ENCODE results near the gene RTP1.
"Not testable (repeated sequence)": the region's sequence is repeated elsewhere in the genome, so short reads cannot be mapped to it uniquely, and the experiment has no call there.

RTP1 gene

GRCh38 chr3:187237741-187238140 is 40.5 kb downstream of the RTP1 start:
- DNase-seq, result no peak
- POLR2A ChIA-PET, result no interaction called here
- Histone ChIP-seq H3K27ac (ENCODE audit: insufficient read depth in 1 of 2, low read depth in 1 of 2, low read length in 2 of 2, poor library complexity in 1 of 2, severe bottlenecking in 2 of 2) (no peak overlapping the region), H3K4me1 (ENCODE audit: control extremely low read depth in 1 of 4, control insufficient read depth in 4 of 4, insufficient read depth in 4 of 4, low read length in 3 of 4) (no peaks in the 10 kb centered on the region), H3K9me3 (ENCODE audit: control extremely low read depth in 1 of 5, control insufficient read depth in 4 of 5, insufficient read depth in 2 of 5, low read depth in 1 of 5, low read length in 4 of 5) (peaks cover 0 to 3% (median 0%) of the 10 kb centered on the region in 5 experiments), H3K36me3 (ENCODE audit: control insufficient read depth in 4 of 4, insufficient read depth in 4 of 4, low read length in 3 of 4) (no peaks in the 10 kb centered on the region), H3K4me3 (ENCODE audit: control insufficient read depth in 1 of 7, extremely low read depth in 1 of 7, insufficient read depth in 4 of 7, low read depth in 2 of 7, low read length in 6 of 7) (no peak overlapping the region), H3K27me3 (replicated peaks in 2 of 5; ENCODE audit: control insufficient read depth in 4 of 5, insufficient read depth in 5 of 5, low read length in 4 of 5) (no peaks in the 10 kb centered on the region)
- CTCF ChIA-PET, result no interaction called here

- 100% methylated on average over 1 of the region's 1 CpG for WGBS (ENCODE audit: insufficient coverage)
- no peak overlapping the region for H3K27ac ChIP-seq (ENCODE audit: insufficient read depth in 1 of 2, low read depth in 1 of 2, low read length in 2 of 2, poor library complexity in 1 of 2, severe bottlenecking in 2 of 2)
- CTCF ChIA-PET, result interaction anchor here (1.2 kb wide), 1 partner anchor 80 kb away, joined by 4 read pairs; no protein-coding TSS in a partner anchor
Measured at GRCh38 chr3:187238239-187238638, 41.0 kb downstream of the RTP1 start.

GRCh38 chr3:187238835-187239234 is 41.5 kb downstream of the RTP1 start:
- POLR2A ChIA-PET; H3K27me3 ChIP-seq (replicated peaks in 2 of 5; ENCODE audit: control insufficient read depth in 4 of 5, insufficient read depth in 5 of 5, low read length in 4 of 5); H3K4me3 ChIP-seq (ENCODE audit: control insufficient read depth in 1 of 7, extremely low read depth in 1 of 7, insufficient read depth in 4 of 7, low read depth in 2 of 7, low read length in 6 of 7); DNase-seq; H3K27ac ChIP-seq (ENCODE audit: insufficient read depth in 1 of 2, low read depth in 1 of 2, low read length in 2 of 2, poor library complexity in 1 of 2, severe bottlenecking in 2 of 2); H3K9me3 ChIP-seq (ENCODE audit: control extremely low read depth in 1 of 5, control insufficient read depth in 4 of 5, insufficient read depth in 2 of 5, low read depth in 1 of 5, low read length in 4 of 5); H3K36me3 ChIP-seq (ENCODE audit: control insufficient read depth in 4 of 4, insufficient read depth in 4 of 4, low read length in 3 of 4); H3K4me1 ChIP-seq (ENCODE audit: control extremely low read depth in 1 of 4, control insufficient read depth in 4 of 4, insufficient read depth in 4 of 4, low read length in 3 of 4): not testable (repeated sequence)
- 91% methylated on average over 1 of the region's 4 CpGs for WGBS (ENCODE audit: insufficient coverage)
- CTCF ChIA-PET, result interaction anchor here (1.2 kb wide), 1 partner anchor 79 kb away, joined by 4 read pairs; no protein-coding TSS in a partner anchor

More at GRCh38 chr3:187238239-187238638, 41.0 kb downstream of the RTP1 start:
- Histone ChIP-seq H3K9me3 (ENCODE audit: control extremely low read depth in 1 of 5, control insufficient read depth in 4 of 5, insufficient read depth in 2 of 5, low read depth in 1 of 5, low read length in 4 of 5) (peaks cover 0 to 3% (median 0%) of the 10 kb centered on the region in 5 experiments), H3K36me3 (ENCODE audit: control insufficient read depth in 4 of 4, insufficient read depth in 4 of 4, low read length in 3 of 4) (no peaks in the 10 kb centered on the region), H3K4me3 (ENCODE audit: control insufficient read depth in 1 of 7, extremely low read depth in 1 of 7, insufficient read depth in 4 of 7, low read depth in 2 of 7, low read length in 6 of 7) (no peak overlapping the region), H3K27me3 (replicated peaks in 2 of 5; ENCODE audit: control insufficient read depth in 4 of 5, insufficient read depth in 5 of 5, low read length in 4 of 5) (no peaks in the 10 kb centered on the region), H3K4me1 (ENCODE audit: control extremely low read depth in 1 of 4, control insufficient read depth in 4 of 4, insufficient read depth in 4 of 4, low read length in 3 of 4) (no peaks in the 10 kb centered on the region)
- POLR2A ChIA-PET, result no interaction called here
- DNase-seq, result no peak

- no peak overlapping the region for H3K4me3 ChIP-seq (ENCODE audit: control insufficient read depth in 1 of 7, extremely low read depth in 1 of 7, insufficient read depth in 4 of 7, low read depth in 2 of 7, low read length in 6 of 7)
- 92% methylated on average over 3 of the region's 5 CpGs for WGBS (ENCODE audit: insufficient coverage)
- no peaks in the 10 kb centered on the region for H3K36me3 ChIP-seq (ENCODE audit: control insufficient read depth in 4 of 4, insufficient read depth in 4 of 4, low read length in 3 of 4)
- POLR2A ChIA-PET, result no interaction called here
- peaks cover 0 to 3% (median 0%) of the 10 kb centered on the region in 5 experiments for H3K9me3 ChIP-seq (ENCODE audit: control extremely low read depth in 1 of 5, control insufficient read depth in 4 of 5, insufficient read depth in 2 of 5, low read depth in 1 of 5, low read length in 4 of 5)
- no peaks in the 10 kb centered on the region for H3K4me1 ChIP-seq (ENCODE audit: control extremely low read depth in 1 of 4, control insufficient read depth in 4 of 4, insufficient read depth in 4 of 4, low read length in 3 of 4)
- no peaks in the 10 kb centered on the region for H3K27me3 ChIP-seq (replicated peaks in 2 of 5; ENCODE audit: control insufficient read depth in 4 of 5, insufficient read depth in 5 of 5, low read length in 4 of 5)
- no peak for DNase-seq
- H3K27ac ChIP-seq (ENCODE audit: insufficient read depth in 1 of 2, low read depth in 1 of 2, low read length in 2 of 2, poor library complexity in 1 of 2, severe bottlenecking in 2 of 2), result no peak overlapping the region
- CTCF ChIA-PET, result interaction anchor here (1.5 to 2.3 kb wide), 2 partner anchors 22 to 77 kb away, joined by 3 to 6 read pairs; no protein-coding TSS in a partner anchor
Measured at GRCh38 chr3:187242435-187242834, 45.1 kb downstream of the RTP1 start.

GRCh38 chr3:187242900-187243299 is 45.6 kb downstream of the RTP1 start:
- no peaks in the 10 kb centered on the region for H3K27me3 ChIP-seq (replicated peaks in 2 of 5; ENCODE audit: control insufficient read depth in 4 of 5, insufficient read depth in 5 of 5, low read length in 4 of 5)
- POLR2A ChIA-PET, result no interaction called here
- H3K9me3 ChIP-seq (ENCODE audit: control extremely low read depth in 1 of 5, control insufficient read depth in 4 of 5, insufficient read depth in 2 of 5, low read depth in 1 of 5, low read length in 4 of 5), result peaks cover 0 to 3% (median 0%) of the 10 kb centered on the region in 5 experiments
- CTCF ChIA-PET, result interaction anchor here (0.6 to 2.3 kb wide), 2 partner anchors 22 to 52 kb away, joined by 3 to 6 read pairs; no protein-coding TSS in a partner anchor
- H3K4me3 ChIP-seq (ENCODE audit: control insufficient read depth in 1 of 7, extremely low read depth in 1 of 7, insufficient read depth in 4 of 7, low read depth in 2 of 7, low read length in 6 of 7), result no peak overlapping the region
- H3K27ac ChIP-seq (ENCODE audit: insufficient read depth in 1 of 2, low read depth in 1 of 2, low read length in 2 of 2, poor library complexity in 1 of 2, severe bottlenecking in 2 of 2), result no peak overlapping the region
- H3K36me3 ChIP-seq (ENCODE audit: control insufficient read depth in 4 of 4, insufficient read depth in 4 of 4, low read length in 3 of 4), result no peaks in the 10 kb centered on the region
- 100% methylated on average over 2 of the region's 4 CpGs for WGBS (ENCODE audit: insufficient coverage)
- DNase-seq, result no peak
- no peaks in the 10 kb centered on the region for H3K4me1 ChIP-seq (ENCODE audit: control extremely low read depth in 1 of 4, control insufficient read depth in 4 of 4, insufficient read depth in 4 of 4, low read length in 3 of 4)

- Histone ChIP-seq H3K36me3 (ENCODE audit: control insufficient read depth in 4 of 4, insufficient read depth in 4 of 4, low read length in 3 of 4) (no peaks in the 10 kb centered on the region), H3K27ac (ENCODE audit: insufficient read depth in 1 of 2, low read depth in 1 of 2, low read length in 2 of 2, poor library complexity in 1 of 2, severe bottlenecking in 2 of 2) (no peak overlapping the region), H3K27me3 (replicated peaks in 2 of 5; ENCODE audit: control insufficient read depth in 4 of 5, insufficient read depth in 5 of 5, low read length in 4 of 5) (no peaks in the 10 kb centered on the region), H3K4me1 (ENCODE audit: control extremely low read depth in 1 of 4, control insufficient read depth in 4 of 4, insufficient read depth in 4 of 4, low read length in 3 of 4) (no peaks in the 10 kb centered on the region), H3K4me3 (ENCODE audit: control insufficient read depth in 1 of 7, extremely low read depth in 1 of 7, insufficient read depth in 4 of 7, low read depth in 2 of 7, low read length in 6 of 7) (no peak overlapping the region), H3K9me3 (ENCODE audit: control extremely low read depth in 1 of 5, control insufficient read depth in 4 of 5, insufficient read depth in 2 of 5, low read depth in 1 of 5, low read length in 4 of 5) (peaks cover 0 to 3% (median 0%) of the 10 kb centered on the region in 5 experiments)
- no peak for DNase-seq
- POLR2A ChIA-PET, result no interaction called here
- WGBS (ENCODE audit: insufficient coverage), result 92% methylated on average over 2 of the region's 2 CpGs
- CTCF ChIA-PET, result interaction anchor here (0.8 kb wide), 1 partner anchor 75 kb away, joined by 3 read pairs; no protein-coding TSS in a partner anchor
Measured at GRCh38 chr3:187243933-187244524, 46.7 kb downstream of the RTP1 start.

GRCh38 chr3:187247398-187247797 is 50.1 kb downstream of the RTP1 start:
- H3K9me3 ChIP-seq (ENCODE audit: control extremely low read depth in 1 of 5, control insufficient read depth in 4 of 5, insufficient read depth in 2 of 5, low read depth in 1 of 5, low read length in 4 of 5), result no peaks in the 10 kb centered on the region
- H3K27me3 ChIP-seq (replicated peaks in 2 of 5; ENCODE audit: control insufficient read depth in 4 of 5, insufficient read depth in 5 of 5, low read length in 4 of 5), result no peaks in the 10 kb centered on the region
- 77% methylated on average over 3 of the region's 3 CpGs for WGBS (ENCODE audit: insufficient coverage)
- POLR2A ChIA-PET, result no interaction called here
- H3K4me3 ChIP-seq (ENCODE audit: control insufficient read depth in 1 of 7, extremely low read depth in 1 of 7, insufficient read depth in 4 of 7, low read depth in 2 of 7, low read length in 6 of 7), result no peak overlapping the region
- no peak for DNase-seq
- H3K27ac ChIP-seq (ENCODE audit: insufficient read depth in 1 of 2, low read depth in 1 of 2, low read length in 2 of 2, poor library complexity in 1 of 2, severe bottlenecking in 2 of 2), result no peak overlapping the region
- CTCF ChIA-PET, result no interaction called here
- no peaks in the 10 kb centered on the region for H3K4me1 ChIP-seq (ENCODE audit: control extremely low read depth in 1 of 4, control insufficient read depth in 4 of 4, insufficient read depth in 4 of 4, low read length in 3 of 4)
- H3K36me3 ChIP-seq (ENCODE audit: control insufficient read depth in 4 of 4, insufficient read depth in 4 of 4, low read length in 3 of 4), result no peaks in the 10 kb centered on the region
